ENCODE data around the gene C11orf98.
"Not testable (repeated sequence)": the region's sequence is repeated elsewhere in the genome, so short reads cannot be mapped to it uniquely, and the experiment has no call there.

The C11orf98 gene

GRCh38 chr11:62648967-62649364 lies 16.0 kb downstream of the C11orf98 start:
- DNase-seq: no peak

DNA sequence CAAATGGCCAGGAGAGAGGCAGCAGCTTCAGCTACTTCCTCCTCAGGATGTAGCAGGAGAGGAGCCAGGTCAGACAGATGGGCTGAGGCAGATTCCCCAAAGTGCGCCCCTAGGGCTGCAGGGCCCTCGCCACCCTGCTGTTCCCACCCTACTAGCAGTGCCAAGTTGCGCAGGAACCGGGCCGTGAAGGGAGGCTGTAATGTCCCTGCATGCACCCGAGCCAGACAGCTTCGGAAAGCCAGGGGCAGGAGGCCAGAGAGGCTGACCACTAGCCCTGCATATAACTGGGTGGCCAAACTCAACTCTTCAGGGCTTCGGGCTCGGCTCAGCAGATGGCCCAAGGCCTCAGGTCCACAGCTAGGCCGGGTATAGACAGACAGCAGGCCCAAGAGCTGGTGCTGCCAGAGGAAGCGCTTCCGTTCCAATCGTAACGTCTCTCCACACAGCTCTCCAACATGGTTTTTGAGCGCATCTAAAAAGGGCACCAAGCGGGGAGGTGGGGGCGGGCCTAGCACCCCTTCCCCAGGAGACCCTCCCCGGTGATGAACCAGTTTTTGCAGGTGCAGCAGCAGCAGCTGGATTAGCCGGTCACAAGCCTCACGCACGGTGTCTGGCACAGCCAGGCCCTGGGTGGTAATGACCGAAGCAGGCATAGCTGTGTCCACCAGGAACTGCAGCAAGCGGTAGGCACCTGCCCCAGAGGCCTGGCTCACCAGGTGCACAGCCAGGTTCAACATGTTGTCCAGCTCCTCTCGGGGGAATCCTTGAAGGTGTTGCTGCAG lies 16.6 kb downstream of the C11orf98 start:
- no peak for DNase-seq

DNA sequence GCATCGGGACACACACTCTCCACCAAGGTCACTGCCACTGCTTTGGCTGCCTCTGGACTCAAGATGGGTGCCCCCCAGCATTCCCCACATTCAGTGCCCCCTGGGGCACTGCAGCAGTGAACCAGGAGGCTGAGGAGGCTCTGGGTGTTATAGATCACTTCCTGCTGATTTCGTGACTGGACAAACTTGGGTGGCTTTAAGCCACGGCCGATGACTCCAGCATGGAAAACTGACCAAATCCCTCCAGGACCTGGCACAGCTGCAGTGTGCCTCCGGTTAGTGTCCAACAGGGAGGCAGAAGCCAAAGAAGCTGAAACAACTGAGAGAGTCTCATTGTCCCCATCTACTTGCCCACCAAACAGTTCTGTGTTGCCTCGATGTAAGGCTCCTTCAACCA lies 17.4 kb downstream of the C11orf98 start:
- no peak for DNase-seq

DNA sequence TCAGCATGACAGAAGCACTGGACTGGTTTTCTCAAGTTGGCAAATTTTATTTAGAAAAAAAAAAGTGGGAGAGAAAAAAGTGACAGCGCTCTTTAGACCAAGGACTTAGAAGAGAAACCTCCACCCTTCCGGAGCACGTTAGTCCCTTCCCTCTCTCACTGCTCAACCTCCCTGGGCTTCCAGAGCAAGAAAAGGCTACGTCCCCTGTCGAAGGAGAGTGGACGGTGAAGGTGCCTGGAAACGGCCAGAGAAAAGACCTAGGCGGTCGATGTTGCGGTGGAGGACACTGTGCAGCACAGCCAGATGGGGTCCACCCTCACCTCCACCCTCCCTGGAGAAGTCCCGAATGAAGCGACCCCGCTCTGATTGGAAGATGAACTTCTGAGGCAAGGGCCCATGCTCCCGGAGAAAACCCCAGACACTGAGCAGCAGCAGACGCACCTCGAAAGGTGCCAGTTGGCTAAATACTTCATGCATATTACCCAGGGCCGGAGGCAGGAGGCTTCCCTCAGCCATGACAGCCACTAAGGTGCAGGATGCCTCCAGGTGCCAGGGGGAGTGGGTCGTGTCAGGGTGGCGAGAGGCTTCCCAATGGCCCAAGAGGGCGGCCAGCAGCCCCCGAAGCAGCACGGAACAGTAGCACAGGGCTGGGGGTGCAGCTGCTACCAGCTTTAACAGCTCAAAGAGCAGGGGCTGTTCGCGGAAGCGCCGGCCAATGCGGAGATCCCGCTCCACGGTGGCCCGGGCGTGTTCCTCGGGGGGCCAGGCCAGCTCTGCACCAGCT lies 18.0 kb downstream of the C11orf98 start:
- no peak for DNase-seq

- peak; percentile 96 for DNase-seq
Measured at GRCh38 chr11:62645946-62646824, 18.8 kb downstream of the C11orf98 start, which contains the start of gene GANAB. Gene GANAB, minus strand, starts transcription at chr11:62646613. Its CDS starts 14 bp downstream, at chr11:62646599.

- no peak for DNase-seq
Measured at GRCh38 chr11:62645671-62645945, 19.4 kb downstream of the C11orf98 start.

DNA sequence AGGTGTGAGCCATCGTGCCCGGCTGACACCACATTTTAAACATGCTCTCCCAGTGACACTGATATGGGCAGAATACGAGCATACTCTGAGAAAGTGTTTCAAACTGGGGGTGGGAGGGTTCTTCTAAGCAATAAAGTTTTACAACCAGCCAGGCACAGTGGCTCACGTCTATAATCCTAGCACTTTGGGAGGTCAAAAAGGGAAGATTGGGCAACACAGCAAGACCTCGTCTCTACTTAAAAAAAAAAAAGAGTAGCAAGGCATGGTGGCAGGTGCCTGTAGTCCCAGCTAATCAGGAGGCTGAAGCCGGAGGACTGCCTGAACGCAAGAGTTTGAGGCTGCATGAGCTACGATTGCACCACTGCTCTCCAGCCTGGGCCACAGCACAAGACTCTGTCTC lies 20.8 kb downstream of the C11orf98 start:
- no peak for DNase-seq

- no peak for DNase-seq
Measured at GRCh38 chr11:62632492-62632891, 32.5 kb downstream of the C11orf98 start.

- no peak for DNase-seq
Measured at GRCh38 chr11:62627713-62628112, 37.3 kb downstream of the C11orf98 start.

- no peak for DNase-seq
Measured at GRCh38 chr11:62622476-62623089, 42.4 kb downstream of the C11orf98 start.

- DNase-seq: peak; percentile 99
Measured at GRCh38 chr11:62621567-62622470, 43.2 kb downstream of the C11orf98 start, which contains the start of gene B3GAT3. Gene B3GAT3, minus strand, starts transcription at chr11:62621986. Its CDS starts 39 bp downstream, at chr11:62621947.

DNA sequence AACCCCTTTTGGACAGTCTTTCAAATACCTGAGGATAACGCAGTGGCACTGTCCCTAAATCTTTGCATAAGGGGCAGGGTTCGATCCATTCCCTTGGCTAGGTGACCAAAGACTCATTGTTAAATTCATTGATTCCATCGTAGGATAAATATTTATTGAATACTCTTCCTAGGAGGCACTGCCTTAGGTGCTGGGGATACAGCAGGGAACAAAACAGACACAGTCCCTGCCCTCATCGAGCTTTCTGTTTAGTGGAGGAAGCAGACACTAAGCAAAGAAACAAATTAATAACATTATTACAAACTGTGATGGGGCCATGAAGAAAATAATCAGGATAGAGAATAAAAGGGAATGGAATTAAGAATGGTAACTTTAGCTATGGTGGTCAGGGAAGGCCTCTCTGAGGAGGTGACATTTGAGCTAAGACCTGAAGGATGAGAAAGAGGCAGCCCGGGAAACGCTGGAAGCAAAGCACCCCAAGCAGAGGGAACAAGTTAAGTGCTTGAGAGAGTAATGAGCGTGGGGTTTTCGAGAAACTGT lies 43.9 kb downstream of the C11orf98 start:
- DNase-seq: no peak

DNA sequence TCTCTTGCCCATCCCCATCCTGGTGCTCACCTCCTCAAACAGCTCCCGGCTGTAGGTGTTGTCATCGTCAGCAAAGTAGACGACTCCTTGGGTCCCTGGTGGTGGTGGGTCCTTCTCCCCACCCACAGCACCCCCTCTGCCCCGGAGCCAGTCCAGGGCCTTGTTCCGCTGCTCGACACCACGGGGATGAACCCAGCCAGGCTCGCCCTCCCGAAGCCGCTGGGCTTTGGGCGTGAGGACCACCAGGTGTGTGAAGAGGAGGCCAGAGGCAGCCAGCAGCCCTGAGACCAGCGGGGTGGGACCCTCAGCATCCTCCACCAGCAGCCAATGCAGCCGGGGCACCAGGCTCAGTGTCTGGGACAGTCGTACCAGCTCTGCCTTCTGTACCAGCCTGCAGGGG lies 48.1 kb downstream of the C11orf98 start:
- DNase-seq: not testable (repeated sequence)

DNA sequence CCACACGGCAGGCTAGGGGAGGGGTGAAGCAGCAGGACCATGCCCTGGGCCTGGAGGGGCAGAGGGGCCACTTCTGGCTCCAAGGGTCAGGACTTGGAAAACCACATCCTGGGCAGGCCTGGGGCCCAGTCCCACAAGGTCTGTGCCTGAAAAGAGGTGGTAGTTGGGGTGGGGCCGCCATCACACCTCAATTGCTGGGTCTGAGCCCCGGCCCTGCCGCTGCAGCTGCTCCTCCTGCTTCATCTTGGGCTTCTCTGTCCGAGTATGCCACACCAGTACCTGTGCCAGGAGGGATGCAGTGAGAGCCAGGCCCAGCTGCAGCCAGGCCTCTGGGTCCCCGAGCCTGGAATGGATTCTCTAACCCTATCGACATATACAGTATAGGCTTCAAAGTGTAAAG lies 49.5 kb downstream of the C11orf98 start:
- DNase-seq: no peak

DNA sequence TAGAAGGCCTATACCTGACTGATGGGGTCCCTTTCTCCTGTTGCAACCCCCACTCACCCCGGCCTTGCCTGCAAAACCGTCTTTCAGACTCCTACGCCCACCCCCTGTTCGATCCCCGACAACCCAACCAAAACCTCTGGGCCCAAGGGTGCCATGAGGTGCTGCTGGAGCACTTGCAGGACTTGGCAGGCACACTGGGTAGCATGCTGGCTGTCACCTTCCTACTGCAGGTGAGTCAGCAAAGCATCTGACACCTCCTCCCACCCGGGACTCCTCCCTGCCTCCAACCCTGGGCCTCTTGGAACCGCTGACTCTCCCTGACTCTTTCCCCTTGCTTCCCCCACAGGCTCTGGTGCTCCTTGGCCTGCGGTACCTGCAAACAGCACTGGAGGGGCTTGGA lies 50.7 kb downstream of the C11orf98 start:
- DNase-seq: no peak

DNA sequence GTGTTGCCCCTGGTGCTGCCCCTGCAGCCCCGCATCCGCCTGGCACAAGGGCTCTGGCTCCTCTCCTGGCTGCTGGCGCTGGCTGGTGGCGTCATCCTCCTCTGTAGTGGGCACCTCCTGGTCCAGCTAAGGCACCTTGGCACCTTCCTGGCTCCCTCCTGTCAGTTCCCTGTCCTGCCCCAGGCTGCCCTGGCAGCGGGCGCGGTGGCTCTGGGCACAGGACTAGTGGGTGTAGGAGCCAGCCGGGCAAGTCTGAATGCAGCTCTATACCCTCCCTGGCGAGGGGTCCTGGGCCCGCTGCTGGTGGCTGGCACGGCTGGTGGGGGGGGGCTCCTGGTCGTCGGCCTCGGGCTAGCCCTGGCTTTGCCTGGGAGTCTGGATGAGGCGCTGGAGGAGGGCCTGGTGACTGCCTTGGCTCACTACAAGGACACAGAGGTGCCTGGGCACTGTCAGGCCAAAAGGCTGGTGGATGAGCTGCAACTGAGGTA lies 51.7 kb downstream of the C11orf98 start:
- DNase-seq: no peak
